Activated naive CD8-positive, alpha-beta T cell (primary cell): ENCODE data around the gene ITPR2.
"Not testable (repeated sequence)": the region's sequence is repeated elsewhere in the genome, so short reads cannot be mapped to it uniquely, and the experiment has no call there.

ENCODE experiments used
- H3K27ac Mint-ChIP-seq: one replicate; pipeline ENCODE4 v1.8.0; 2021; ENCODE audit warnings: mixed read lengths
- H3K27me3 Mint-ChIP-seq: one replicate; pipeline ENCODE4 v1.8.0; 2021; ENCODE audit warnings: mixed read lengths
- H3K36me3 Mint-ChIP-seq: one replicate; pipeline ENCODE4 v1.8.0; 2021; ENCODE audit warnings: mixed read lengths
- H3K4me1 Mint-ChIP-seq: one replicate; pipeline ENCODE4 v1.8.0; 2021; ENCODE audit warnings: low read depth, mixed read lengths
- H3K4me3 Mint-ChIP-seq: one replicate; pipeline ENCODE4 v1.8.0; 2021; ENCODE audit warnings: mild to moderate bottlenecking, mixed read lengths
- H3K9me3 Mint-ChIP-seq: one replicate; pipeline ENCODE4 v1.8.0; 2021; ENCODE audit warnings: low read depth, mixed read lengths

ITPR2 gene

GRCh38 chr12:26666286-26666685 lies 166.7 kb downstream of the ITPR2 start:
- H3K27me3 Mint-ChIP-seq, result no peaks in the 10 kb centered on the region
- no peak overlapping the region for H3K4me3 Mint-ChIP-seq
- peaks cover 29% of the 10 kb centered on the region for H3K36me3 Mint-ChIP-seq

GRCh38 chr12:26661399-26661798 lies 171.6 kb downstream of the ITPR2 start:
- Mint-ChIP-seq H3K27me3 (no peaks in the 10 kb centered on the region), H3K9me3 (no peaks in the 10 kb centered on the region), H3K27ac (no peak overlapping the region), H3K4me3 (no peak overlapping the region), H3K36me3 (peaks cover 37% of the 10 kb centered on the region), H3K4me1 (no peaks in the 10 kb centered on the region)

More at GRCh38 chr12:26666286-26666685, 166.7 kb downstream of the ITPR2 start:
- Mint-ChIP-seq H3K27ac (no peak overlapping the region), H3K9me3 (no peaks in the 10 kb centered on the region), H3K4me1 (no peaks in the 10 kb centered on the region)

- no peaks in the 10 kb centered on the region for H3K27me3 Mint-ChIP-seq
- no peak overlapping the region for H3K27ac Mint-ChIP-seq
- H3K9me3 Mint-ChIP-seq, result no peaks in the 10 kb centered on the region
- H3K4me1 Mint-ChIP-seq, result no peaks in the 10 kb centered on the region
- H3K4me3 Mint-ChIP-seq, result no peak overlapping the region
- peaks cover 40% of the 10 kb centered on the region for H3K36me3 Mint-ChIP-seq
Observed at GRCh38 chr12:26659930-26660329, 173.1 kb downstream of the ITPR2 start.

GRCh38 chr12:26658991-26659390 lies 174.0 kb downstream of the ITPR2 start:
- H3K4me1 Mint-ChIP-seq, result no peaks in the 10 kb centered on the region
- H3K9me3 Mint-ChIP-seq, result no peaks in the 10 kb centered on the region
- H3K36me3 Mint-ChIP-seq, result peaks cover 44% of the 10 kb centered on the region
- H3K27me3 Mint-ChIP-seq, result no peaks in the 10 kb centered on the region
- H3K4me3 Mint-ChIP-seq, result no peak overlapping the region
- H3K27ac Mint-ChIP-seq, result no peak overlapping the region

GRCh38 chr12:26654623-26655022 lies 178.4 kb downstream of the ITPR2 start:
- Mint-ChIP-seq H3K4me1 (no peaks in the 10 kb centered on the region), H3K36me3 (peaks cover 55% of the 10 kb centered on the region), H3K9me3 (no peaks in the 10 kb centered on the region), H3K27ac (no peak overlapping the region), H3K27me3 (no peaks in the 10 kb centered on the region), H3K4me3 (no peak overlapping the region)

GRCh38 chr12:26651566-26652188 lies 181.3 kb downstream of the ITPR2 start:
- no peaks in the 10 kb centered on the region for H3K4me1 Mint-ChIP-seq
- no peaks in the 10 kb centered on the region for H3K9me3 Mint-ChIP-seq
- H3K27me3 Mint-ChIP-seq, result no peaks in the 10 kb centered on the region
- peaks cover 55% of the 10 kb centered on the region for H3K36me3 Mint-ChIP-seq
- H3K4me3 Mint-ChIP-seq, result no peak overlapping the region
- no peak overlapping the region for H3K27ac Mint-ChIP-seq

- Mint-ChIP-seq H3K36me3 (peaks cover 56% of the 10 kb centered on the region), H3K9me3 (no peaks in the 10 kb centered on the region), H3K4me3 (no peak overlapping the region), H3K27me3 (no peaks in the 10 kb centered on the region), H3K27ac (no peak overlapping the region), H3K4me1 (no peaks in the 10 kb centered on the region)
Observed at GRCh38 chr12:26651036-26651435, 182.0 kb downstream of the ITPR2 start.

- Mint-ChIP-seq H3K36me3 (peaks cover 55% of the 10 kb centered on the region), H3K4me3 (no peak overlapping the region), H3K27ac (no peak overlapping the region), H3K27me3 (no peaks in the 10 kb centered on the region), H3K4me1 (no peaks in the 10 kb centered on the region), H3K9me3 (no peaks in the 10 kb centered on the region)
Observed at GRCh38 chr12:26648999-26649398, 184.0 kb downstream of the ITPR2 start.

GRCh38 chr12:26648584-26648983 lies 184.4 kb downstream of the ITPR2 start:
- H3K27ac Mint-ChIP-seq, result no peak overlapping the region
- no peaks in the 10 kb centered on the region for H3K27me3 Mint-ChIP-seq
- peaks cover 54% of the 10 kb centered on the region for H3K36me3 Mint-ChIP-seq
- H3K4me3 Mint-ChIP-seq, result no peak overlapping the region
- no peaks in the 10 kb centered on the region for H3K4me1 Mint-ChIP-seq
- no peaks in the 10 kb centered on the region for H3K9me3 Mint-ChIP-seq

GRCh38 chr12:26648066-26648465 lies 184.9 kb downstream of the ITPR2 start:
- Mint-ChIP-seq H3K27me3 (no peaks in the 10 kb centered on the region), H3K4me1 (no peaks in the 10 kb centered on the region), H3K4me3 (no peak overlapping the region), H3K36me3 (peaks cover 52% of the 10 kb centered on the region), H3K9me3 (no peaks in the 10 kb centered on the region), H3K27ac (no peak overlapping the region)

GRCh38 chr12:26647088-26647487 lies 185.9 kb downstream of the ITPR2 start:
- no peaks in the 10 kb centered on the region for H3K9me3 Mint-ChIP-seq

GRCh38 chr12:26646571-26646970 lies 186.4 kb downstream of the ITPR2 start:
- Mint-ChIP-seq H3K9me3 (no peaks in the 10 kb centered on the region), H3K27me3 (no peaks in the 10 kb centered on the region), H3K4me1 (no peaks in the 10 kb centered on the region), H3K36me3 (peaks cover 40% of the 10 kb centered on the region), H3K4me3 (no peak overlapping the region), H3K27ac (no peak overlapping the region)

More at GRCh38 chr12:26647088-26647487, 185.9 kb downstream of the ITPR2 start:
- Mint-ChIP-seq H3K27ac (no peak overlapping the region), H3K4me3 (no peak overlapping the region), H3K27me3 (no peaks in the 10 kb centered on the region), H3K36me3 (peaks cover 44% of the 10 kb centered on the region), H3K4me1 (no peaks in the 10 kb centered on the region)

GRCh38 chr12:26644376-26644775 lies 188.6 kb downstream of the ITPR2 start:
- H3K27ac Mint-ChIP-seq, H3K4me3 Mint-ChIP-seq, H3K27me3 Mint-ChIP-seq, H3K4me1 Mint-ChIP-seq, H3K9me3 Mint-ChIP-seq: not testable (repeated sequence)
- H3K36me3 Mint-ChIP-seq, result peaks cover 39% of the 10 kb centered on the region

- Mint-ChIP-seq H3K4me3 (no peak overlapping the region), H3K27ac (no peak overlapping the region), H3K4me1 (no peaks in the 10 kb centered on the region), H3K9me3 (no peaks in the 10 kb centered on the region), H3K27me3 (no peaks in the 10 kb centered on the region), H3K36me3 (peaks cover 42% of the 10 kb centered on the region)
Observed at GRCh38 chr12:26643532-26644315, 189.3 kb downstream of the ITPR2 start.

- no peaks in the 10 kb centered on the region for H3K9me3 Mint-ChIP-seq
- H3K4me3 Mint-ChIP-seq, result no peak overlapping the region
- H3K27me3 Mint-ChIP-seq, result no peaks in the 10 kb centered on the region
- no peaks in the 10 kb centered on the region for H3K4me1 Mint-ChIP-seq
- H3K27ac Mint-ChIP-seq, result no peak overlapping the region
- peaks cover 42% of the 10 kb centered on the region for H3K36me3 Mint-ChIP-seq
Observed at GRCh38 chr12:26642361-26642760, 190.6 kb downstream of the ITPR2 start.
